KMS-11 (cell line): Measurements from ENCODE around the gene CD99.

Experiments used
- H2AFZ ChIP-seq: fragments of 200-600 bp; sonication (generic); 2 replicates; pipeline ENCODE4 v1.6.1; 2016; ENCODE audit warnings: antibody characterized with exemption, mixed run types, low read depth
- H3K27ac ChIP-seq: fragments of 200-600 bp; sonication (generic); 2 replicates; pipeline ENCODE4 v1.6.1; 2016; ENCODE audit warnings: mild to moderate bottlenecking, mixed run types
- H3K27me3 ChIP-seq: fragments of 200-600 bp; sonication (generic); 2 replicates; pipeline ENCODE4 v1.6.1; 2017; ENCODE audit warnings: mild to moderate bottlenecking, low read depth, mixed run types, moderate library complexity; ENCODE audit not compliant: insufficient read depth
- H3K36me3 ChIP-seq: fragments of 200-600 bp; sonication (generic); 2 replicates; pipeline ENCODE4 v1.6.1; 2017; ENCODE audit warnings: mild to moderate bottlenecking, mixed run types; ENCODE audit not compliant: insufficient read depth
- H3K4me1 ChIP-seq: fragments of 200-600 bp; sonication (generic); 2 replicates; pipeline ENCODE4 v1.6.1; 2016; ENCODE audit warnings: mild to moderate bottlenecking, low read depth, mixed run types; ENCODE audit not compliant: poor library complexity, severe bottlenecking
- H3K4me2 ChIP-seq: fragments of 200-600 bp; sonication (generic); 2 replicates; pipeline ENCODE4 v1.7.0; 2016; ENCODE audit warnings: mild to moderate bottlenecking, mixed run types
- H3K4me3 ChIP-seq: fragments of 200-600 bp; sonication (generic); IDR thresholded peaks from 2 replicates; pipeline ENCODE4 v1.6.1; 2017; ENCODE audit warnings: low read depth, low read length, mixed read lengths; ENCODE audit not compliant: insufficient read depth
- H3K79me2 ChIP-seq: fragments of 200-600 bp; sonication (generic); 2 replicates; pipeline ENCODE4 v1.6.1; 2016; ENCODE audit warnings: low read depth, mixed run types; ENCODE audit not compliant: insufficient read depth
- H3K9ac ChIP-seq: fragments of 200-600 bp; sonication (generic); 2 replicates; pipeline ENCODE4 v1.6.1; 2016; ENCODE audit warnings: mild to moderate bottlenecking, mixed run types
- H4K20me1 ChIP-seq: fragments of 200-600 bp; sonication (generic); 2 replicates; pipeline ENCODE4 v1.6.1; 2016; ENCODE audit warnings: mild to moderate bottlenecking, mixed run types; ENCODE audit not compliant: insufficient read depth
- CTCF ChIP-seq: fragments of 200-600 bp; sonication (generic); conservative IDR thresholded peaks from 2 replicates; pipeline ENCODE4 v1.6.1; 2017; ENCODE audit warnings: low read depth, mild to moderate bottlenecking, antibody characterized with exemption, low read length, moderate library complexity, mixed read lengths

The CD99 gene

GRCh38 chrX:2699959-2700358 is 8.9 kb downstream of the CD99 start:
- no peak overlapping the region for H2AFZ ChIP-seq
- no peak overlapping the region for H3K4me3 ChIP-seq
- no peaks in the 10 kb centered on the region for H3K4me1 ChIP-seq
- no peak overlapping the region for H3K27ac ChIP-seq
- TF ChIP-seq CTCF = no peak
- no peaks in the 10 kb centered on the region for H4K20me1 ChIP-seq
- no peaks in the 10 kb centered on the region for H3K36me3 ChIP-seq
- no peak overlapping the region for H3K9ac ChIP-seq
- no peaks in the 10 kb centered on the region for H3K79me2 ChIP-seq
- no peak overlapping the region for H3K4me2 ChIP-seq
- H3K27me3 ChIP-seq = no peaks in the 10 kb centered on the region

- Histone ChIP-seq H2AFZ (no peak overlapping the region), H3K27me3 (no peaks in the 10 kb centered on the region), H3K79me2 (no peaks in the 10 kb centered on the region), H3K36me3 (no peaks in the 10 kb centered on the region), H3K27ac (no peak overlapping the region), H3K9ac (no peak overlapping the region), H3K4me1 (no peaks in the 10 kb centered on the region), H3K4me2 (no peak overlapping the region), H4K20me1 (no peaks in the 10 kb centered on the region), H3K4me3 (no peak overlapping the region)
- TF ChIP-seq CTCF = no peak
These were observed 9.6 kb downstream of the CD99 start for GRCh38 chrX:2700405-2701320.

- Histone ChIP-seq H3K27me3 (no peaks in the 10 kb centered on the region), H3K79me2 (no peaks in the 10 kb centered on the region), H3K4me1 (no peaks in the 10 kb centered on the region), H4K20me1 (no peaks in the 10 kb centered on the region), H2AFZ (no peak overlapping the region), H3K27ac (no peak overlapping the region), H3K36me3 (no peaks in the 10 kb centered on the region), H3K4me3 (no peak overlapping the region), H3K4me2 (no peak overlapping the region), H3K9ac (no peak overlapping the region)
- no peak for TF ChIP-seq CTCF
These were observed 10.5 kb downstream of the CD99 start for GRCh38 chrX:2701600-2701999.

- Histone ChIP-seq H3K9ac (no peak overlapping the region), H3K4me1 (no peaks in the 10 kb centered on the region), H3K4me2 (no peak overlapping the region), H4K20me1 (no peaks in the 10 kb centered on the region), H3K4me3 (no peak overlapping the region), H3K27ac (no peak overlapping the region), H3K79me2 (no peaks in the 10 kb centered on the region), H3K36me3 (no peaks in the 10 kb centered on the region), H3K27me3 (no peaks in the 10 kb centered on the region), H2AFZ (no peak overlapping the region)
- no peak for TF ChIP-seq CTCF
These were observed 12.9 kb downstream of the CD99 start for GRCh38 chrX:2703991-2704369.
